Neural cell (in vitro differentiated cells): ENCODE data around the gene UCN2. TPM values are rescaled to one million over a fixed set of nuclear protein-coding genes. Genes with fewer than 3 reads are reported as not detected.
A peak's percentile ranks its signal among the peaks of the same experiment; 100 is the strongest.

Source experiments
- H2AFZ ChIP-seq: fragments of 200-600, 300-800 bp; sonication (generic), shearing (Covaris generic); 2 replicates; pipeline ENCODE4 v1.6.0; 2014; ENCODE audit warnings: low read depth, mild to moderate bottlenecking, antibody characterized with exemption, low read length, moderate library complexity
- H3F3A ChIP-seq: fragments of 200-600 bp; shearing (Covaris generic); 2 replicates; pipeline ENCODE4 v1.6.1; 2016; ENCODE audit warnings: mild to moderate bottlenecking, moderate library complexity, mixed read lengths, antibody characterized with exemption, low read length; ENCODE audit not compliant: insufficient read depth, poor library complexity, severe bottlenecking
- H3K27ac ChIP-seq: fragments of 200-600, 300-800 bp; sonication (generic), shearing (Covaris generic); 2 replicates; pipeline ENCODE4 v1.5.1; 2014; ENCODE audit warnings: mild to moderate bottlenecking, low read length, moderate library complexity
- H3K27me3 ChIP-seq: fragments of 300-800, 200-600 bp; sonication (generic), shearing (Covaris generic); 2 replicates; pipeline ENCODE4 v1.6.0; 2014; ENCODE audit warnings: mild to moderate bottlenecking, low read depth, low read length, moderate library complexity; ENCODE audit not compliant: insufficient read depth
- H3K36me3 ChIP-seq: fragments of 300-800, 200-600 bp; sonication (generic), shearing (Covaris generic); 2 replicates; pipeline ENCODE4 v1.5.1; 2014; ENCODE audit warnings: mild to moderate bottlenecking, antibody characterized with exemption, low read length, moderate library complexity; ENCODE audit not compliant: insufficient read depth
- H3K4me2 ChIP-seq: fragments of 300-800, 200-600 bp; sonication (generic), shearing (Covaris generic); 2 replicates; pipeline ENCODE4 v1.6.0; 2014; ENCODE audit warnings: mild to moderate bottlenecking, low read length
- H3K4me3 ChIP-seq: fragments of 300-800, 200-600 bp; sonication (generic), shearing (Covaris generic); 2 replicates; pipeline ENCODE4 v1.5.1; 2014; ENCODE audit warnings: mild to moderate bottlenecking, low read length, moderate library complexity
- H3K79me2 ChIP-seq: fragments of 200-600 bp; shearing (Covaris generic); replicated peaks from 2 replicates; pipeline ENCODE4 v1.6.0; 2014; ENCODE audit warnings: mild to moderate bottlenecking, low read length, moderate library complexity; ENCODE audit not compliant: insufficient read depth
- H3K9ac ChIP-seq: fragments of 300-800, 200-600 bp; sonication (generic), shearing (Covaris generic); 2 replicates; pipeline ENCODE4 v1.6.1; 2016; ENCODE audit warnings: mild to moderate bottlenecking, low read length, mixed read lengths
- H3K9me2 ChIP-seq: fragments of 200-600 bp; shearing (Covaris generic); 2 replicates; pipeline ENCODE4 v1.6.1; 2016; ENCODE audit warnings: mild to moderate bottlenecking, low read length, mixed read lengths; ENCODE audit not compliant: insufficient read depth
- H3K9me3 ChIP-seq: fragments of 200-600, 300-800 bp; sonication (generic), shearing (Covaris generic); 2 replicates; pipeline ENCODE4 v1.6.1; 2016; ENCODE audit warnings: mild to moderate bottlenecking, mixed run types, low read length, moderate library complexity, mixed read lengths
- H4K20me1 ChIP-seq: fragments of 200-600 bp; shearing (Covaris generic); 2 replicates; pipeline ENCODE4 v1.6.1; 2016; ENCODE audit warnings: mild to moderate bottlenecking, mixed run types; ENCODE audit not compliant: insufficient read depth
- CTCF ChIP-seq: fragments of 450-650 bp; IDR thresholded peaks from 2 replicates; pipeline ENCODE4 v1.5.1; 2014; ENCODE audit warnings: antibody characterized with exemption, mild to moderate bottlenecking, moderate library complexity; ENCODE audit not compliant: poor library complexity, severe bottlenecking
- EP300 ChIP-seq: fragments of 450-650 bp; conservative IDR thresholded peaks from 2 replicates; pipeline ENCODE4 v1.6.1; 2014; ENCODE audit warnings: antibody characterized with exemption, mild to moderate bottlenecking, moderate library complexity; ENCODE audit not compliant: poor library complexity, severe bottlenecking
- EZH2 ChIP-seq: fragments of 200-600, 300-800 bp; shearing (Covaris generic), sonication (generic); IDR thresholded peaks from 2 replicates; pipeline ENCODE4 v1.6.1; 2014; ENCODE audit warnings: antibody characterized with exemption, low read length, borderline replicate concordance, mild to moderate bottlenecking; ENCODE audit not compliant: insufficient read depth, poor library complexity, severe bottlenecking
- MXI1 ChIP-seq: fragments of 450-650 bp; conservative IDR thresholded peaks from 2 replicates; pipeline ENCODE4 v1.6.1; 2014; ENCODE audit warnings: antibody characterized with exemption, mild to moderate bottlenecking; ENCODE audit not compliant: poor library complexity, severe bottlenecking
- POLR2AphosphoS5 ChIP-seq: IDR thresholded peaks from 2 replicates; pipeline ENCODE4 v1.6.1; 2012
- RAD21 ChIP-seq: fragments of 450-650 bp; conservative IDR thresholded peaks from 2 replicates; pipeline ENCODE4 v1.6.1; 2014; ENCODE audit warnings: antibody characterized with exemption, mild to moderate bottlenecking, moderate library complexity
- REST ChIP-seq: IDR thresholded peaks from 2 replicates; pipeline ENCODE4 v1.6.1; 2012; ENCODE audit warnings: borderline replicate concordance
- SMC3 ChIP-seq: fragments of 450-650 bp; conservative IDR thresholded peaks from 2 replicates; pipeline ENCODE4 v1.6.1; 2014; ENCODE audit warnings: antibody characterized with exemption, mild to moderate bottlenecking, moderate library complexity; ENCODE audit not compliant: poor library complexity
- TAF1 ChIP-seq: IDR thresholded peaks from 2 replicates; pipeline ENCODE4 v1.6.1; 2012; ENCODE audit warnings: low read depth
- polyA plus RNA-seq: library from polyadenylated mRNA; depleted of rRNA; stranded (reverse); fragments of >200 nt; gene quantifications from 2 replicates; pipeline ENCODE4 v1.2.3, GENCODE V29; 2014

Gene UCN2
- polyA plus RNA-seq, 1 donor from 2014 or later = 0.68 TPM

- H3K27ac ChIP-seq = peak within 1 kb of the TSS; percentile 87
These were observed 45.8 kb upstream of the UCN2 start, which contains the start of gene UQCRC1 for GRCh38 chr3:48609088-48610005. UQCRC1 (minus strand) TSS chr3:48609646; CDS start chr3:48609620, 26 bp downstream.

More at GRCh38 chr3:48609088-48610005, 45.8 kb upstream of the UCN2 start, which contains the start of gene UQCRC1:
- peak; percentile 88 for TF ChIP-seq TAF1
- peak; percentile 97 for TF ChIP-seq POLR2AphosphoS5
- TF ChIP-seq EZH2 = no peak
- TF ChIP-seq EP300 = peak; percentile 37
- TF ChIP-seq MXI1 = peak; percentile 80
- TF ChIP-seq CTCF = peak; percentile 96
- peak; percentile 67 for TF ChIP-seq RAD21
- peak; percentile 93 for TF ChIP-seq REST
- peak; percentile 83 for TF ChIP-seq SMC3
- Histone ChIP-seq H3K9me3 (no peaks in the 10 kb centered on the region), H3K79me2 (peaks cover 20% of the 10 kb centered on the region), H4K20me1 (no peaks in the 10 kb centered on the region), H3K36me3 (no peaks in the 10 kb centered on the region), H3K27me3 (no peaks in the 10 kb centered on the region), H3K9me2 (no peaks in the 10 kb centered on the region), H3K4me3 (peak within 1 kb of the TSS; percentile 81), H2AFZ (peak within 1 kb of the TSS; percentile 99), H3K4me2 (peak within 1 kb of the TSS; percentile 76), H3F3A (no peaks in the 10 kb centered on the region), H3K9ac (peak within 1 kb of the TSS; percentile 96)
